ENCODE measurements around the gene TMEM151B. TPM values are rescaled to one million over a fixed set of nuclear protein-coding genes. Genes with fewer than 3 reads are reported as not detected.

Gene TMEM151B
- total RNA-seq, 1 donor from 2014 or later: not detected

GRCh38 chr6:44278315-44278714, 8.1 kb downstream of the TMEM151B start:
- intact Hi-C loops (cut with DNase I): no loop called here
- H3K27ac ChIP-seq: no peak overlapping the region
- no peaks in the 10 kb centered on the region for H3K36me3 ChIP-seq
- DNase-seq (no peak), ATAC-seq (no peak)
- H3K4me3 ChIP-seq: no peak overlapping the region
- TF ChIP-seq CTCF (IDR thresholded peaks at IDR 0.05): no peak
- H3K27me3 ChIP-seq (ENCODE audit: low read depth): peaks cover 44% of the 10 kb centered on the region
- H3K4me1 ChIP-seq: peaks cover 4% of the 10 kb centered on the region
- no peaks in the 10 kb centered on the region for H3K9me3 ChIP-seq

GRCh38 chr6:44278774-44279697, 8.8 kb downstream of the TMEM151B start:
- H3K4me1 ChIP-seq: peaks cover 4% of the 10 kb centered on the region
- no peak overlapping the region for H3K4me3 ChIP-seq
- DNase-seq (no peak), ATAC-seq (no peak)
- no peak overlapping the region for H3K27ac ChIP-seq
- no peaks in the 10 kb centered on the region for H3K9me3 ChIP-seq
- intact Hi-C loops (cut with DNase I): no loop called here
- peaks cover 38% of the 10 kb centered on the region for H3K27me3 ChIP-seq (ENCODE audit: low read depth)
- no peaks in the 10 kb centered on the region for H3K36me3 ChIP-seq
- no peak for TF ChIP-seq CTCF (IDR thresholded peaks at IDR 0.05)

GRCh38 chr6:44284121-44284520, 13.9 kb downstream of the TMEM151B start:
- DNase-seq (no peak), ATAC-seq (peak; percentile 35 to 44)
- no peaks in the 10 kb centered on the region for H3K9me3 ChIP-seq
- TF ChIP-seq CTCF (IDR thresholded peaks at IDR 0.05): no peak
- H3K4me1 ChIP-seq: no peaks in the 10 kb centered on the region
- peaks cover 14% of the 10 kb centered on the region for H3K27me3 ChIP-seq (ENCODE audit: low read depth)
- no peaks in the 10 kb centered on the region for H3K36me3 ChIP-seq
- no peak overlapping the region for H3K4me3 ChIP-seq
- H3K27ac ChIP-seq: no peak overlapping the region
- intact Hi-C loops (cut with DNase I): no loop called here

GRCh38 chr6:44284867-44285266, 14.6 kb downstream of the TMEM151B start:
- peaks cover 21% of the 10 kb centered on the region for H3K27me3 ChIP-seq (ENCODE audit: low read depth)
- no peak for ATAC-seq
- H3K9me3 ChIP-seq: no peaks in the 10 kb centered on the region
- no peak overlapping the region for H3K27ac ChIP-seq
- H3K36me3 ChIP-seq: no peaks in the 10 kb centered on the region
- H3K4me1 ChIP-seq: no peaks in the 10 kb centered on the region
- no peak overlapping the region for H3K4me3 ChIP-seq
- no peak for TF ChIP-seq CTCF (IDR thresholded peaks at IDR 0.05)
- intact Hi-C loops (cut with DNase I): no loop called here
- DNase-seq: no peak

- no peaks in the 10 kb centered on the region for H3K4me1 ChIP-seq
These were observed 15.5 kb downstream of the TMEM151B start for GRCh38 chr6:44285552-44286284.

More at GRCh38 chr6:44285552-44286284, 15.5 kb downstream of the TMEM151B start:
- Histone ChIP-seq H3K27me3 (ENCODE audit: low read depth) (peaks cover 29% of the 10 kb centered on the region), H3K9me3 (no peaks in the 10 kb centered on the region), H3K4me3 (no peak overlapping the region), H3K36me3 (no peaks in the 10 kb centered on the region), H3K27ac (no peak overlapping the region)
- intact Hi-C loops (cut with DNase I): no loop called here
- no peak for ATAC-seq
- TF ChIP-seq CTCF (IDR thresholded peaks at IDR 0.05): no peak
- no peak for DNase-seq

All from lower lobe of right lung (tissue), 2 donors.